ENCODE results near the gene VPS4B.
"Not testable (repeated sequence)": the region's sequence is repeated elsewhere in the genome, so short reads cannot be mapped to it uniquely, and the experiment has no call there.

VPS4B gene

GRCh38 chr18:63422087-63422863 lies at the start of gene VPS4B:
VPS4B (minus strand) TSS chr18:63422476; CDS start chr18:63422259, 217 bp downstream.
- peak; percentile 97 to 99 for DNase-seq (ENCODE audit: low spot score in 2 of 2)
- 0 out of 2 replicates have a peak, but pooled peaks cover 7% of the 10 kb centered on the region for H3K4me1 ChIP-seq
- peak within 1 kb of the TSS; percentile 90 for H3K4me3 ChIP-seq
- H3K36me3 ChIP-seq (replicated peaks) = peaks cover 9% of the 10 kb centered on the region
- H3K9me3 ChIP-seq = no peaks in the 10 kb centered on the region
- in situ Hi-C loops (cut with MboI; ENCODE audit: low sequenced_read_pairs) = no loop called here
- no peaks in the 10 kb centered on the region for H3K27me3 ChIP-seq (ENCODE audit: low read depth)

- in situ Hi-C loops (cut with MboI; ENCODE audit: low sequenced_read_pairs) = no loop called here
- H3K27me3 ChIP-seq (ENCODE audit: low read depth) = no peaks in the 10 kb centered on the region
- no peak overlapping the region for H3K4me3 ChIP-seq
- no peak for DNase-seq (ENCODE audit: low spot score in 2 of 2)
- no peaks in the 10 kb centered on the region for H3K4me1 ChIP-seq
- H3K36me3 ChIP-seq (replicated peaks) = no peaks in the 10 kb centered on the region
- H3K9me3 ChIP-seq = no peaks in the 10 kb centered on the region
Observed at GRCh38 chr18:63470751-63471150, 48.5 kb upstream of the VPS4B start.

DNA sequence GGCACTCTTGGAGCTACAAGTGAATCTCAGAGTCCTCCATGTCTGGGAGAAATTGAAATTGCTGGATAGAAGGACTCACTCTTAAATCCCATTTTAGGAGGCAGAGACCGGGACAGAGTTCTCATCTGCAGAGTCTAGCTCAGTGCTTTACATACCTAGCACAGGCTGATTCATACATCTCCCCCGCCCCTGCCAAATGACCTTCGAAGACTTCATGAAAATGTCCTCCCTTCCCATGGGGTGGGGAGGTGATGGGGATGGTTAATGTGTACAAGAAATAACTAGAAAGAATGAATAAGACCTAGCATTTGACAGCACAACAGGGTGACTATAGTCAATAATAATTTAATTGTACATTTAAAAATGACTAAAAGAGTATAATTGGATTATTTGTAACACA lies 46.3 kb upstream of the VPS4B start:
- no peak for DNase-seq (ENCODE audit: low spot score in 2 of 2)
- in situ Hi-C loops (cut with MboI; ENCODE audit: low sequenced_read_pairs) = no loop called here
- no peaks in the 10 kb centered on the region for H3K36me3 ChIP-seq (replicated peaks)
- H3K27me3 ChIP-seq (ENCODE audit: low read depth) = peaks cover 7% of the 10 kb centered on the region; the same call in 1 of the 2 replicates
- no peaks in the 10 kb centered on the region for H3K4me1 ChIP-seq
- H3K4me3 ChIP-seq = no peak overlapping the region
- no peaks in the 10 kb centered on the region for H3K9me3 ChIP-seq

DNA sequence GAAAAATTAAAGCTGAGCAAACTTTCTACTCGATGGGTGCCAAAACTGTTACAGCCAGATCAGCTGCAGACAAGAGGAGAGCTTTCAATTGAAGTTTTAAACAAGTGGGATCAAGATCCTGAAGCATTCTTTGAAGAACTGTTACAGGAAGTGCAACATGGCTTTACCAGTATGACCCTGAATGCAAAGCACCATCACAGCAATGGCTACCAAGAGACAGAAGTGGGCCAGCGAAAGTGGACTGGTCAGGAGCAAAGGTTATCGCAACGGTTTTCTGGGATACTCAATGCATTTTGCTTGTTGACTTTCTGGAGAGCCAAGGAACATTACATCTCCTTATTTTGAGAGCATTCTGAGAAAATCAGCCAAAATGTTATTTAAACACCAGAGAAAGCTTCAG lies 45.4 kb upstream of the VPS4B start:
- no peaks in the 10 kb centered on the region for H3K4me1 ChIP-seq
- DNase-seq (ENCODE audit: low spot score in 2 of 2) = no peak
- in situ Hi-C loops (cut with MboI; ENCODE audit: low sequenced_read_pairs) = no loop called here
- no peak overlapping the region for H3K4me3 ChIP-seq
- no peaks in the 10 kb centered on the region for H3K36me3 ChIP-seq (replicated peaks)
- H3K9me3 ChIP-seq = no peaks in the 10 kb centered on the region
- H3K27me3 ChIP-seq (ENCODE audit: low read depth) = peaks cover 7% of the 10 kb centered on the region; the same call in 1 of the 2 replicates

DNA sequence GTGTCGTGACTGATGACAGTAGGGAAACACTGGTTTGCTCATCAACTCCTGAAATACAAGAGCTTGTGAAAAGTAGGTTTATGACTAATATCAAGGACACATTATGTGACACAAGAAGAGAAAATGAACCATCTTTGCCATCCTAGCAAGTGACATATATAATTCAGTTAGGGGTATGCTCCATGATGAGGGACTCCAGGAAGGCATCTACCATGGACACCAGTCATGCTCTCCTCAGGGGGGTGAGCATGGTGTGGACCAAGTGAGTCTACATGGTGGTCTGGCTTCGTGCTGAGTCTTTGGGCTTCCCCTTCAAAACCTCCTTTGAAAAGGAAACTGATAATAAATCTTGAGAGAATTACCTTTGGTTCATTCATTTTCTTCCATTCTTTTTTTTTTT lies 42.8 kb upstream of the VPS4B start:
- peaks cover 10% of the 10 kb centered on the region; the same call in 1 of the 2 replicates for H3K27me3 ChIP-seq (ENCODE audit: low read depth)
- DNase-seq (ENCODE audit: low spot score in 2 of 2) = no peak
- in situ Hi-C loops (cut with MboI; ENCODE audit: low sequenced_read_pairs) = no loop called here
- H3K9me3 ChIP-seq = no peaks in the 10 kb centered on the region
- H3K36me3 ChIP-seq (replicated peaks) = no peaks in the 10 kb centered on the region
- no peaks in the 10 kb centered on the region for H3K4me1 ChIP-seq
- H3K4me3 ChIP-seq = no peak overlapping the region

DNA sequence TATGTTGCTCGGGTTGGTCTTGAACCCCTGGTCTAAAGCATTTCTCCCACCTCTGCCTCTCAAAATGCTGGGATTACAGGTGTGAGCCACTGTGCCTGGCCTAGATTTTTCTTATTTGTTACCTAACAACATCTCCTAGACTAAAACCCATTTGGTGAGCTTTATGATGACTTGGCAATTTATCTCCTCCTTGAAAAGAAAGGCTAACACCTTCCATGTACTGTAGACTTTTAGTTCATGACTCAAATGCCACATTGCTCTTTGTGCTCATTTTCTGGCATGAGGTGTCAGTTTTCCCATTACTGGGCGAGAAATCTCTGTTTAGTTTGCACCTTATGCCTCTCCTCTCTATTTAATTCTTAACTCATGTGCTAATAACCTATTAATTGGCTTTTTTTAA lies 42.2 kb upstream of the VPS4B start:
- no peak overlapping the region for H3K4me3 ChIP-seq
- H3K27me3 ChIP-seq (ENCODE audit: low read depth) = peaks cover 10% of the 10 kb centered on the region; the same call in 1 of the 2 replicates
- H3K9me3 ChIP-seq = no peaks in the 10 kb centered on the region
- in situ Hi-C loops (cut with MboI; ENCODE audit: low sequenced_read_pairs) = no loop called here
- no peaks in the 10 kb centered on the region for H3K4me1 ChIP-seq
- H3K36me3 ChIP-seq (replicated peaks) = no peaks in the 10 kb centered on the region
- no peak for DNase-seq (ENCODE audit: low spot score in 2 of 2)

GRCh38 chr18:63460414-63460813 lies 38.1 kb upstream of the VPS4B start:
- no peak for DNase-seq (ENCODE audit: low spot score in 2 of 2)

GRCh38 chr18:63457977-63458376 lies 35.7 kb upstream of the VPS4B start:
- 0 out of 2 replicates have a peak, but pooled peaks cover 3% of the 10 kb centered on the region for H3K27me3 ChIP-seq (ENCODE audit: low read depth)
- no peaks in the 10 kb centered on the region for H3K4me1 ChIP-seq
- H3K4me3 ChIP-seq = no peak overlapping the region
- in situ Hi-C loops (cut with MboI; ENCODE audit: low sequenced_read_pairs) = no loop called here
- no peak for DNase-seq (ENCODE audit: low spot score in 2 of 2)
- no peaks in the 10 kb centered on the region for H3K9me3 ChIP-seq
- H3K36me3 ChIP-seq (replicated peaks) = no peaks in the 10 kb centered on the region

More at GRCh38 chr18:63460414-63460813, 38.1 kb upstream of the VPS4B start:
- H3K9me3 ChIP-seq = no peaks in the 10 kb centered on the region
- peaks cover 10% of the 10 kb centered on the region; the same call in 1 of the 2 replicates for H3K27me3 ChIP-seq (ENCODE audit: low read depth)
- in situ Hi-C loops (cut with MboI; ENCODE audit: low sequenced_read_pairs) = no loop called here
- no peaks in the 10 kb centered on the region for H3K36me3 ChIP-seq (replicated peaks)
- no peaks in the 10 kb centered on the region for H3K4me1 ChIP-seq
- H3K4me3 ChIP-seq = no peak overlapping the region

GRCh38 chr18:63454497-63454896 lies 32.2 kb upstream of the VPS4B start:
- in situ Hi-C loops (cut with MboI; ENCODE audit: low sequenced_read_pairs) = no loop called here
- Histone ChIP-seq H3K36me3 (replicated peaks) (no peaks in the 10 kb centered on the region), H3K27me3 (ENCODE audit: low read depth) (no peaks in the 10 kb centered on the region), H3K4me1 (no peaks in the 10 kb centered on the region), H3K4me3 (no peak overlapping the region), H3K9me3 (no peaks in the 10 kb centered on the region)
- no peak for DNase-seq (ENCODE audit: low spot score in 2 of 2)

DNA sequence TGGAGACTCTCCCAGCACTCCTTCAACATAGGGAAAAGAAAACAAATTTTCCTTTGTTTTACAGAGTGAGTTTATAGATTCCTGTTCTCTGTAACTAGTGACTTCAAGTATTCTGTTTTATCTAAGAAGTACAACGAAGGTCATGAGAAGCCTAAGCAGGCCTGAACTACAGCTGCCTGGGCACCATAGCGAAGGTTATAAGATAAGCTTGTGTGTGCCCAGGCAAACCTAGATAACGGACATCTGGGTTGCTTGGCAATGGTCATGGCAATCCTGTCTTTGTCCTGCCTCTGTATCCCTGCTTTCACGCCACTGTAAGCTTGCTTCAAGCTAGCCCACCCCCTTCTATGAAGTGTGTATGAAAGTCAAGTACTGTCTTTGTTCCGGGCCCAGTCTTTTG lies 30.5 kb upstream of the VPS4B start:
- in situ Hi-C loops (cut with MboI; ENCODE audit: low sequenced_read_pairs) = not testable (repeated sequence)

GRCh38 chr18:63451799-63452660 lies 29.8 kb upstream of the VPS4B start:
- no peaks in the 10 kb centered on the region for H3K36me3 ChIP-seq (replicated peaks)
- no peaks in the 10 kb centered on the region for H3K27me3 ChIP-seq (ENCODE audit: low read depth)
- in situ Hi-C loops (cut with MboI; ENCODE audit: low sequenced_read_pairs) = no loop called here
- DNase-seq (ENCODE audit: low spot score in 2 of 2) = no peak
- no peaks in the 10 kb centered on the region for H3K4me1 ChIP-seq
- no peaks in the 10 kb centered on the region for H3K9me3 ChIP-seq
- H3K4me3 ChIP-seq = no peak overlapping the region

More for the DNA sequence above, 30.5 kb upstream of the VPS4B start:
- not testable (repeated sequence) for H3K4me1 ChIP-seq; DNase-seq (ENCODE audit: low spot score in 2 of 2); H3K4me3 ChIP-seq; H3K9me3 ChIP-seq; H3K36me3 ChIP-seq (replicated peaks); H3K27me3 ChIP-seq (ENCODE audit: low read depth)

- Histone ChIP-seq H3K27me3 (ENCODE audit: low read depth) (no peaks in the 10 kb centered on the region), H3K4me3 (no peak overlapping the region), H3K9me3 (no peaks in the 10 kb centered on the region), H3K36me3 (replicated peaks) (no peaks in the 10 kb centered on the region), H3K4me1 (no peaks in the 10 kb centered on the region)
- in situ Hi-C loops (cut with MboI; ENCODE audit: low sequenced_read_pairs) = no loop called here
- no peak for DNase-seq (ENCODE audit: low spot score in 2 of 2)
Observed at GRCh38 chr18:63449426-63449825, 27.1 kb upstream of the VPS4B start.

GRCh38 chr18:63447066-63447465 lies 24.8 kb upstream of the VPS4B start:
- Histone ChIP-seq H3K9me3 (no peaks in the 10 kb centered on the region), H3K4me3 (no peak overlapping the region), H3K4me1 (no peaks in the 10 kb centered on the region), H3K27me3 (ENCODE audit: low read depth) (no peaks in the 10 kb centered on the region), H3K36me3 (replicated peaks) (no peaks in the 10 kb centered on the region)
- in situ Hi-C loops (cut with MboI; ENCODE audit: low sequenced_read_pairs) = no loop called here
- DNase-seq (ENCODE audit: low spot score in 2 of 2) = no peak

DNA sequence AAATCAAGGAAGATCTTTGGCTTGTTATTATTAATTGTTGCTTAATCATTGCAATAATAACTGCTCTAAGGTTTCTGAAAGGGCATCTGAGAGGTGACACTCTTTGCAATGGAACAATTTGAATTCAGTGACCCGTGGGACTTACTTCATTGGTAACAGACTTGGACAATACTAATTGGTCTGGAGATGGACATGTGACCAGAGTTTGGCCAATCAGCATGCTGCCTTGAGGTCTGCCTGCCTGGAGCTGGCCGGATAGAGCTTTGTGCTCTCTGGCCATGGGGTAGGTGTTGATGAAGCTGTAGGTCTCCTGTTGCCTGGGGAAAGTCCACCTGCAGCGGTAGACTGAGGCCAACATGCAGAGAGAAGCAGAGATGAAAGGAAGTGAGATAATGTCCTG lies 24.0 kb upstream of the VPS4B start:
- no peaks in the 10 kb centered on the region for H3K36me3 ChIP-seq (replicated peaks)
- no peak overlapping the region for H3K4me3 ChIP-seq
- no peaks in the 10 kb centered on the region for H3K4me1 ChIP-seq
- H3K9me3 ChIP-seq = no peaks in the 10 kb centered on the region
- no peak for DNase-seq (ENCODE audit: low spot score in 2 of 2)
- in situ Hi-C loops (cut with MboI; ENCODE audit: low sequenced_read_pairs) = no loop called here
- no peaks in the 10 kb centered on the region for H3K27me3 ChIP-seq (ENCODE audit: low read depth)
